ENCODE measurements around the gene LRRC56.

LRRC56 gene

DNA sequence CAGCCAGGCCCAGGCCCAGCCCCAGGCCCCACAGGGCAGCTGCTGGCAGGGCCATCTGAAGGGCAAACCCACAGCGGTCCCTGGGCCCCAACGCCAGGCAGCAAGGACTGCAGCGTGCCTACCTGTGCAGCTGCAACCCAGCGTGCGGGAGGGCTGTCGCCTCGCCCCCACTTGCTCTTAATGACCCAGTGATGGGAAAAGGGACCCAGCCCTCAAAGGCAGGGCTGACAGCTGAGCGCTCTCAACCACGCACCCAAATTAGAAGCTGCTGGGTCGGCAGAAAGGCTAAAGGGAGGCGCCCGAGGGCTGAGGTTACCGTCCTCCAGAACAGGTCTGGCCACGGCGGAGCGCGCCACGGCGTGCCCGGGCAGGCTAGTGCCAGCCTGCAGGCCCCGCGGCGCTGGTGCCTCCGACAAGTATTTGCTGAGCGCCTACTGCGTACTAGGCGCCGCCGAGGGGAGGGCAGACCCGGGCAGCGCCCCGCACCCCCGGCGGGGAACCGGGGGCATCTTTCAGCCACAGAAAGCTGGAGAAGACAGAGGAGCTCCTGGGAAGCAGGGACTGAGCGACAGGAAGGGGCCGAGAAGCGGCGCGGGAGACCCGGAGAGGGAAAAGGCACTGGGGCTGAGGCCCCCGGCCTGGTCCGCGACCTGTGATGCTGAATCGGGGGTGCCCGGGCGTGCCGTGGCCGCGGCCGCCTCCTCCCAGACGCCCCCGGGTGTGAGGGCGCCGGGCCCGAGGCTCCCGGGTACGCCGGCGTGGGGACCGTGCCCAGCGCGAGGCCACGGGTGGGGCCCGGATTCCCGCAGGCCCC lies 2.7 kb upstream of the LRRC56 start (continued):
- TF ChIP-seq ZNF350 (tag by site-specific recombination; IDR thresholded peaks at IDR 0.05) = no peak
- no peak for TF ChIP-seq ZNF184 (tag by site-specific recombination; IDR thresholded peaks at IDR 0.05)
- TF ChIP-seq ZNF280D (tag by site-specific recombination; IDR thresholded peaks at IDR 0.05) = no peak
- TF ChIP-seq ZSCAN16 (tag by site-specific recombination; IDR thresholded peaks at IDR 0.05) = no peak
- TF ChIP-seq, protein P1, sequence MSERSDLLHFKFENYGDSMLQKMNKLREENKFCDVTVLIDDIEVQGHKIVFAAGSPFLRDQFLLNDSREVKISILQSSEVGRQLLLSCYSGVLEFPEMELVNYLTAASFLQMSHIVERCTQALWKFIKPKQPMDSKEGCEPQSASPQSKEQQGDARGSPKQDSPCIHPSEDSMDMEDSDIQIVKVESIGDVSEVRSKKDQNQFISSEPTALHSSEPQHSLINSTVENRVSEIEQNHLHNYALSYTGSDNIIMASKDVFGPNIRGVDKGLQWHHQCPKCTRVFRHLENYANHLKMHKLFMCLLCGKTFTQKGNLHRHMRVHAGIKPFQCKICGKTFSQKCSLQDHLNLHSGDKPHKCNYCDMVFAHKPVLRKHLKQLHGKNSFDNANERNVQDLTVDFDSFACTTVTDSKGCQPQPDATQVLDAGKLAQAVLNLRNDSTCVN (tag by site-specific recombination; optimal IDR thresholded peaks at IDR 0.05) = peak; percentile 63
- TF ChIP-seq REPIN1 (tag by site-specific recombination; IDR thresholded peaks at IDR 0.05; ENCODE audit: low read depth) = no peak
- TF ChIP-seq, protein P2, sequence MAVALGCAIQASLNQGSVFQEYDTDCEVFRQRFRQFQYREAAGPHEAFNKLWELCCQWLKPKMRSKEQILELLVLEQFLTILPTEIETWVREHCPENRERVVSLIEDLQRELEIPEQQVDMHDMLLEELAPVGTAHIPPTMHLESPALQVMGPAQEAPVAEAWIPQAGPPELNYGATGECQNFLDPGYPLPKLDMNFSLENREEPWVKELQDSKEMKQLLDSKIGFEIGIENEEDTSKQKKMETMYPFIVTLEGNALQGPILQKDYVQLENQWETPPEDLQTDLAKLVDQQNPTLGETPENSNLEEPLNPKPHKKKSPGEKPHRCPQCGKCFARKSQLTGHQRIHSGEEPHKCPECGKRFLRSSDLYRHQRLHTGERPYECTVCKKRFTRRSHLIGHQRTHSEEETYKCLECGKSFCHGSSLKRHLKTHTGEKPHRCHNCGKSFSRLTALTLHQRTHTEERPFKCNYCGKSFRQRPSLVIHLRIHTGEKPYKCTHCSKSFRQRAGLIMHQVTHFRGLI (tag by site-specific recombination; IDR thresholded peaks at IDR 0.05) = no peak
- TF ChIP-seq, protein P3, sequence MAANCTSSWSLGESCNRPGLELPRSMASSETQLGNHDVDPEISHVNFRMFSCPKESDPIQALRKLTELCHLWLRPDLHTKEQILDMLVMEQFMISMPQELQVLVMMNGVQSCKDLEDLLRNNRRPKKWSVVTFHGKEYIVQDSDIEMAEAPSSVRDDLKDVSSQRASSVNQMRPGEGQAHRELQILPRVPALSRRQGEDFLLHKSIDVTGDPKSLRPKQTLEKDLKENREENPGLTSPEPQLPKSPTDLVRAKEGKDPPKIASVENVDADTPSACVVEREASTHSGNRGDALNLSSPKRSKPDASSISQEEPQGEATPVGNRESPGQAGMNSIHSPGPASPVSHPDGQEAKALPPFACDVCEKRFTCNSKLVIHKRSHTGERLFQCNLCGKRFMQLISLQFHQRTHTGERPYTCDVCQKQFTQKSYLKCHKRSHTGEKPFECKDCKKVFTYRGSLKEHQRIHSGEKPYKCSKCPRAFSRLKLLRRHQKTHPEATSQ (tag by site-specific recombination; IDR thresholded peaks at IDR 0.05) = no peak
- TF ChIP-seq HOXA7 (CRISPR knock-in tag; IDR thresholded peaks at IDR 0.05; ENCODE audit: borderline replicate concordance) = no peak
- no peak for TF ChIP-seq SETDB1 (IDR thresholded peaks at IDR 0.05; ENCODE audit: insufficient read length, low read length)
- TF ChIP-seq ZNF501 (tag by site-specific recombination; IDR thresholded peaks at IDR 0.05) = 0 out of 2 replicates have a peak, but pooled peaks have one; percentile 21
- TF ChIP-seq, protein P4, sequence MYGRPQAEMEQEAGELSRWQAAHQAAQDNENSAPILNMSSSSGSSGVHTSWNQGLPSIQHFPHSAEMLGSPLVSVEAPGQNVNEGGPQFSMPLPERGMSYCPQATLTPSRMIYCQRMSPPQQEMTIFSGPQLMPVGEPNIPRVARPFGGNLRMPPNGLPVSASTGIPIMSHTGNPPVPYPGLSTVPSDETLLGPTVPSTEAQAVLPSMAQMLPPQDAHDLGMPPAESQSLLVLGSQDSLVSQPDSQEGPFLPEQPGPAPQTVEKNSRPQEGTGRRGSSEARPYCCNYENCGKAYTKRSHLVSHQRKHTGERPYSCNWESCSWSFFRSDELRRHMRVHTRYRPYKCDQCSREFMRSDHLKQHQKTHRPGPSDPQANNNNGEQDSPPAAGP (tag by site-specific recombination; IDR thresholded peaks at IDR 0.05) = peak; percentile 59; the same call in 1 of the 2 replicates
- TF ChIP-seq KLF9 (tag by site-specific recombination; IDR thresholded peaks at IDR 0.05; ENCODE audit: low read depth) = no peak
- TF ChIP-seq ZNF792 (tag by site-specific recombination; IDR thresholded peaks at IDR 0.05) = peak; percentile 87; the same call in 1 of the 2 replicates
- TF ChIP-seq ZNF248 (tag by site-specific recombination; IDR thresholded peaks at IDR 0.05) = no peak
- TF ChIP-seq ZNF214 (tag by site-specific recombination; IDR thresholded peaks at IDR 0.05; ENCODE audit: borderline replicate concordance) = no peak
- TF ChIP-seq ZNF529 (tag by site-specific recombination; IDR thresholded peaks at IDR 0.05; ENCODE audit: insufficient replicate concordance) = no peak
- no peak for TF ChIP-seq EGR2 (tag by site-specific recombination; IDR thresholded peaks at IDR 0.05; ENCODE audit: low read depth)
- TF ChIP-seq, protein P5, sequence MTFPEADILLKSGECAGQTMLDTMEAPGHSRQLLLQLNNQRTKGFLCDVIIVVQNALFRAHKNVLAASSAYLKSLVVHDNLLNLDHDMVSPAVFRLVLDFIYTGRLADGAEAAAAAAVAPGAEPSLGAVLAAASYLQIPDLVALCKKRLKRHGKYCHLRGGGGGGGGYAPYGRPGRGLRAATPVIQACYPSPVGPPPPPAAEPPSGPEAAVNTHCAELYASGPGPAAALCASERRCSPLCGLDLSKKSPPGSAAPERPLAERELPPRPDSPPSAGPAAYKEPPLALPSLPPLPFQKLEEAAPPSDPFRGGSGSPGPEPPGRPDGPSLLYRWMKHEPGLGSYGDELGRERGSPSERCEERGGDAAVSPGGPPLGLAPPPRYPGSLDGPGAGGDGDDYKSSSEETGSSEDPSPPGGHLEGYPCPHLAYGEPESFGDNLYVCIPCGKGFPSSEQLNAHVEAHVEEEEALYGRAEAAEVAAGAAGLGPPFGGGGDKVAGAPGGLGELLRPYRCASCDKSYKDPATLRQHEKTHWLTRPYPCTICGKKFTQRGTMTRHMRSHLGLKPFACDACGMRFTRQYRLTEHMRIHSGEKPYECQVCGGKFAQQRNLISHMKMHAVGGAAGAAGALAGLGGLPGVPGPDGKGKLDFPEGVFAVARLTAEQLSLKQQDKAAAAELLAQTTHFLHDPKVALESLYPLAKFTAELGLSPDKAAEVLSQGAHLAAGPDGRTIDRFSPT (tag by site-specific recombination; IDR thresholded peaks at IDR 0.05) = peak; percentile 69; the same call in 1 of the 2 replicates
- TF ChIP-seq PBX3 (CRISPR knock-in tag; IDR thresholded peaks at IDR 0.05) = no peak; the same call in 1 of the 2 replicates
- no peak for TF ChIP-seq ZNF10 (tag by site-specific recombination; IDR thresholded peaks at IDR 0.05)
- TF ChIP-seq ZNF747 (tag by site-specific recombination; IDR thresholded peaks at IDR 0.05) = no peak
- no peak for TF ChIP-seq SALL2 (tag by site-specific recombination; IDR thresholded peaks at IDR 0.05; ENCODE audit: borderline replicate concordance)
- peak; percentile 52; the same call in 1 of the 2 replicates for TF ChIP-seq KLF8 (tag by site-specific recombination; IDR thresholded peaks at IDR 0.05)
- TF ChIP-seq ZBTB6 (tag by site-specific recombination; IDR thresholded peaks at IDR 0.05) = no peak
- TF ChIP-seq ZNF335 (tag by site-specific recombination; conservative IDR thresholded peaks at IDR 0.05) = peak; percentile 74

Data from HEK293 (cell line).